ENCODE data around the gene COL21A1.

Gene COL21A1

DNA sequence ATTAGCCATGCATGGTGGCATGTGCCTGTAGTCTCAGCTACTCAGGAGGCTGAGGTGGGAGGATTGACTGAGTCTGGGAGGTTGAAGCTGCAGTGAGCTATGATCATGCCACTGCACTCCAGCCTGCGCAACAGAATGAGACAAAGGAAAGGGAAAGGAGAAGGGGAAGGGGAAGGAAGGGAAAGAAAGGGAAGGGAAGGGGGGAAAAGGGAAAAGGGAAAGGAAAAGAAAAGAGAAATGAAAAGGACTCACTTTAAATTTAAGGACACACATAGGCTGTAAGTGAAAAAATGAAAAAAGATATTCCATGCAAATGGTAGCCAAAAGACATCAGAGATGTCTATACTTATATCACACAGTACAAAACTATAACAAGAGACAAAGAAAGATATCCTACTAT lies 74.2 kb downstream of the COL21A1 start:
- no peak for DNase-seq

GRCh38 chr6:56172144-56172543 lies 75.2 kb downstream of the COL21A1 start:
- no peak for DNase-seq

DNA sequence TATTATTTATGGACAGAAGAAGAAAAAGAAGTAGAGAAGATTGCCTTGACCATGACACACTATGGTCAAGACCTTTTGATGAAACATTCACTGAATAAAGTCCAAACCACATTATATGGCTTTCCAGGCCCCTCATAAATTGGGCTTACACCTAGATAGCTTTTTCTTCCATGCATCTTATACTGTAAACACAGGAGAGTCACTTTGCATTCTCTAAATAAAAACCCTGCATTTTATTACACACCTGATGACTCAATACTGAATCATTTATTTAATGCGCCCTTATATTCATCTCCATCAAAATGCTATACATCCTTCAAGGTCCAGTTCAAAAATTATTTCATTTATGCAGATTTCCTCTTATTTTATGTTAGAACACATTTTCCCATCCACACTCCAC lies 78.0 kb downstream of the COL21A1 start:
- DNase-seq, result no peak

DNA sequence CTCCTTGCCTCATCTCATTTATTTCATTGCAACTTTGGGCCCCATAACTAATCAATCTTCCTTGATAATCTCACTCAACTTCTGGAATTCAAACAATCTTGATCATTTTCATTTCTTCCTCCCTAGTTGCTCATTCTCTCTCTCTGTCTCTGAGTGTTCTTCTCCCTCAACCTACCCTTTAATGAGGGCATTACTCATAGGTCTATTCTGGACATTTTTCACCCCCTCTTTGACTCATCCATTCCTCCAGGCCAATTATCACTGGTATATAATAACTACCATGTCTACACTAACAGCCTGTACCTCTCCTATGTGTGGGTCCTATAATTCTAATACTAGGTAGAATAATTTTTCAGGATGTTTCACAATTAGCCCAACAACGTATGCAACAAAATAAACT lies 78.8 kb downstream of the COL21A1 start:
- no peak for DNase-seq

GRCh38 chr6:56162081-56162480 lies 85.3 kb downstream of the COL21A1 start:
- no peak for DNase-seq

GRCh38 chr6:56160489-56160888 lies 86.9 kb downstream of the COL21A1 start:
- DNase-seq, result no peak

DNA sequence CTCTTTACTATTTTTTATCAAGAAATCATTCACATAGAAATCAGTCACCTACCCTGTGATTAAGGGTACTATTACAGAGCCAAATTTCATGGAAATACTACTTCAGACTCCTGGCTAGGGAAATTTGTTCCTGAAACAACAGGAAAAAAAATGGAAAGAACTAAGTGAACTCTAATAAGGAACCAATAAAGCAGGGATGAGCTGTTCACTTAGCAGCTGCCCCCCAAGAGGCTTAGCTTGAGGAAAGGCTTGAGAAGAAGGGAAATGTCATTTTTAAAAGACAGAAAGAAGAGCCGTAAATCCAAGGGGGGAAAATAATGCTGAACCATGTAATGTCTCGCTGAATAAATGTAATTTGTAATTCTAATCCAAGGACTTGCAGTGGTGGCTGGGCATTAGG lies 88.8 kb downstream of the COL21A1 start:
- no peak for DNase-seq

DNA sequence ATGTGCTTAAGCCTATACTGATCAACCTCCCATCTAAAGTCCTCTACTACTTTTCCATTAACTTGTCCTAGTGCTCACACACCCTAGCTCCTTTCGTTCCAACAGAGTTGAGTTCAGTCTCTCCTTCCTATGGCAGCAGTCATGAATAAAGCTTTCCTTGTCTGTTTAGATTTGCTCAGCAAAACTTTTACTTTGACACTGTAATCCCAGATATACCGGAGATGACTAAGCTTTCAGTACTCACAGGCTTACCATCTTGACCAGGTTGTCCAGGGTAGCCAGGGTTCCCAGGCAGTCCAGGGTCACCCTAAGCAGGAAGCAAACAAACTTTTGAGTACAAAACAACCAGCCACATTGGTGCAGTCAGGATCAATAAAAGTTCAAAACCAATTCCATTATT lies 90.7 kb downstream of the COL21A1 start:
- no peak for DNase-seq

DNA sequence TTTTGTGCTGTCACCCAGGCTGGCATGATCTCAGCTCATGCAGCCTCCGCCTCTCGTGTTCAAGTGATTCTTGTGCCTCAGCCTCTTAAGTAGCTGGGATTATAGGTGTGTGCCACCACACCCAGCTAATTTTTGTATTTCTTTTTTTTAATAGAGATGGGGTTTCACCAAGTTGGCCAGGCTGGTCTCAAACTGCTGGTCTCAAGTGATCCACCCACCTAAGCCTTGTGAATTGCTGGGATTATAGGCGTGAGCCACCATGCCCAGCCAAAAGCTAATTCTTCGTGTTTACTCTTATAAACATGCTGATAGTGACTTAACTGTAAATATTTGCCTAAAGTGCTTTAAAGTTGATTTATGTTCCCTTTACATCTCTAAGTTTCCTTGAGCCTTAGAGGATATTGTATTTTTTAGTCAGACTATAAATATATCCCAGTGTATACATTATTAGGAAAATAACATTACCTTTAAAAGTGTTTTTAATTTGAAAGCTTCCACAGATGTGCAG lies 91.7 kb downstream of the COL21A1 start:
- DNase-seq, result no peak

DNA sequence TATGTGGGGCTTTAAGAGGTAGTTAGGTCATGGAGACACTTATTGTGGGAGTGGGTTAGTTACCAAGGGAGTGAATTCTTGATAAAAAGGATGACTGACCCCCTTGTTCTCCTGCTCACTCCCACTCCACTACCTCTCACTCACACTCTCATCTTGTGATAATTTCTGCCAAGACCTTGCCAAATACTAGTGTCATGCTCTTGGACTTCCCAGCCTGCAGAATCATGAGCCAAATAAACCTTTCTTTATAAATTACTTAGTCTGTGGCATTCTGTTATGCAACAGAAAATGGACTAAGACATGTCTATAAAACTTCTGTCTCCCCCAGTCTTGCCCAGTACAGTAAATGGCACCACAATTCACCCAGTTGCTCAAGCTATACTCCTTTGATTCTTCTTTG lies 93.3 kb downstream of the COL21A1 start:
- DNase-seq, result no peak

DNA sequence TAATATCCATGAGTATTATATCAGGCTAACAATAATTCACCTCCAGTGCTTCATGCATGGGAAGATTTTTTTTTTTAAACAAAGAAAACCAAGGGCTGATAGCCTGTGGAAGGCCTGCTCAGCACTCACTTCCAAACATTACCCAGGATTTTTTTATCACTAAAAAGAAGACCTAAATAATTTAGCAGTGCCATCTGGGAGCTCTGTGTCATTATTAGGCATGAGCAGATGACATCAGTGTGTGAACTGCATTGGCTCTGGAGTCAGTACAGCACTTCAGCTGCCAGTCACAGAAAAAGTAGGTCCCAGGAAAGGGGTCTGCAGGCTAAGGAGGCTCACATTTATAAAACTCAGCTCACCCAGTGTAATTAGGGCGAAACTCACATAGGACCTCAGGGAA lies 94.8 kb downstream of the COL21A1 start:
- no peak for DNase-seq

- DNase-seq, result no peak
Observed at GRCh38 chr6:56151609-56152224, 95.7 kb downstream of the COL21A1 start.

DNA sequence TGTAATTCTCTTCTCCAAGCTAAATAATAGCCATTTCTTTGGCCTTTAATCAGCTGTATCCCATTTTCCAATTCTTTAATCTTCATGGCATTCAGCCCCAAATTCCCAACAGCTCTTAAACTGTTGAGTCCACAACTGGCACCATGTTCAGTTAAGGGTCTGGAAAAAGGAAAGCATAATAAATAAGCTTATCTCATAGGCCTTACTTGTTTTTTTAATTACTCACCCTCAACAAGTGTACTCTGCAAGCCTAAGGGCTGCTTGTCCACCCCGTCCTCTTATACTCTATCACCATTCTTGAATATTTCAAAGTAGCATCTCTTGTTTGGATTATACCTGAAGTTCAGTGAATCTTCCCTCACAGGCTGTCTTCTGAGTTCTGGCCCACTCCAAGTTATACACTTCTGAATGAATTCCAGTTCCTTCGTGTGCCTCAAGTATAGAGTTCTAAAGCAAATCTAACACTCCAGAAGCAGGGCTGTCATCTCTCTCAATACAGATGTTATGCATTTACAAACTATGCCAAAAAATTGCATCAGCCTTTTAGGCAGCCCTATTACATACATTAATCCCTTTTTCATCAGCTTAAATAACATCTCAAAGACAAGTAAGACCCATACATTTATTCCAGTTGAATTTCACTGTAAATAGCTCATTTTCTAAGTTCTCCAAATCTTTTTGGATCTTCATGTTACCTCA lies 98.7 kb downstream of the COL21A1 start:
- DNase-seq, result no peak

DNA sequence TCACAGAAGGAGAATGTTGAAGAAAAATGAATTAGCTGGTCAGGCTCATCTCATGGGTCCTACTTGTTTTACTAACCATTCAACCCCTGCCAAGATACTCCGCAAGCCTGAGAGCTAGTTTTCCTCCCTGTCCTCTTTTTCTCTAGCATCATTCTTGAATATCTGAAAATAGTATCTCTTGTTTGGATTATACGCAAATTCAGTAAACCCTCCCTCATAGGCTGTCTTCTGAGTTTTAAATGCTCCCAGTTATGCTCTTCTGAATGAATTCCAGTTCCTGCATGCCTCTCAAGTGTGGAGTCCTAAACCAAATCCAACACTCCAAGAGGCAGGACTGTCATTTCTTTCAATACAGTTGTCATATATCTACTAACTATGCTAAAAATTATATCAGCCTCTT lies 99.6 kb downstream of the COL21A1 start:
- DNase-seq, result no peak

GRCh38 chr6:56146086-56146485 lies 101.3 kb downstream of the COL21A1 start:
- no peak for DNase-seq

DNA sequence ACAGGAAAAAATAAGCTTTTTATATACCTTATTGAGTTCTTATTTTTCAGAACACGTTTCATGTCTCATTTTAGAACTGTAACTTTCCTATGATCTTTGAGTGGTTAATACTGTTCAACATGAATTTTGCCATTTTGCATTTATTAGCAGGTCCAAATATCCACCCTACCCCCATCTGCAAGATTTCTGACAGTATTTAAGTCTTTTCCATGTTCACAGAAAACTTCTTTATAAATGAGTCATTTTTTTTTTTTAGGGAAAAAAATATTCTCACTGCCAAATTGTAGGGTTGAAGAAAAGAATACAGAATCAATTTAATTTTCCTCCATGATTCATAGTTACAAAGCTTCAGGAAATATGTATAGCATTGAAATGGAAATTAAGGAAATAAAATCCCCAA lies 101.8 kb downstream of the COL21A1 start:
- no peak for DNase-seq

GRCh38 chr6:56144538-56145324 lies 102.6 kb downstream of the COL21A1 start:
- no peak for DNase-seq

- DNase-seq, result no peak
Observed at GRCh38 chr6:56143796-56144195, 103.6 kb downstream of the COL21A1 start.

DNA sequence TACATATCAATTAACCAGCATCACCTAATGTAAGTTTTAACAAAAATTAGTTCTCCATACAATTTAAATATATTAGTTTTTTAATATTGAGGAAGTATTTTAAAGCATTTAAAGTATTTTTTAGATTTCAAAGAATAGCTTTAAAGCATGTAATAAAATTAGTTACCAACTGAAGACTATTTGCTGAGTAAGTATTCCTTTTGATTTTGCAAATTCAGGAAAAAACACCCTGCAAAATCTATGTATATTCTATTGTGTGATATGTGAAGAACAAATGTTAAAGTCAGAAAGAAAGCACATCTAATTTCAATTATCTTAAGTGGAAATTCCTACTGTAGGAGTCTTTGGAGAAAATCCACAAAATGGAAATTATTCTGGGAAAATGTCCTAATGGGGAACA lies 107.3 kb downstream of the COL21A1 start:
- no peak for DNase-seq

DNA sequence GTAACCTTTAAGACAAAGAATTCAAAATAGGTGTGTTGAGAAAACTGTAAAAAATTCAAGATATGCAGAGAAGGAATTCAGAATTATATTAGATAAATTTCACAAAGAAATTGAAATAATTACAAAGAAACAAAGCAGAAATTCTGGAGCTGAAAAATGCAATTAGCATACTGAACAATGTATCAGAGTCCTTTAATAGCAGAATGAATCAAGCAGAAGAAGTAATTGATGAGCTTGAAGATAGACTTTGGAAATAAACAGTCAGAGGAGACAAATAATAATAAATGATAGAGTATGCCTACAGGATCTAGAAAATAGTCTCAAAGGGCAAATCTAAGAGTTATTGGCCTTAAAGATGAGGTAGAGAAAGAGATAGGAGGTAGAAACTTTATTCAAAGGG lies 131.7 kb downstream of the COL21A1 start:
- DNase-seq, result no peak

GRCh38 chr6:56109149-56109548 lies 138.2 kb downstream of the COL21A1 start:
- no peak for DNase-seq

DNA sequence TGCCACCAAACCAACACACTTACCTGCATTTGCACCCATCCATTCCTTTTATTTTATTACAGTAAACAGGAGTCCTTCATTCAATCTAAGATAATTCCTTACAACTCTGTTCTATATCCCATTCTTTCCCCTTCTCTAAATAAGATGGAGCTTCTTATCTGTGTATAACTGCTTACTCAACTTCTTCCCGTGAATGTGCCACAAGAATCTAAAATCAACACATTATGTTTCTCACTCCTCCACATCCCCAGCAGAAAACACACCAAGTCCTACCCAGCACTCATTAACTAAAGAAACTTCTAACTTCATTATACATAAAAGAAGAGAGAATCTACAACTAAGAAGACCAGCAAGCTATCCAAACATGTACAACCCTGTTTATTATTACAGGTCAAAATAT lies 141.1 kb downstream of the COL21A1 start:
- no peak for DNase-seq

- DNase-seq, result no peak
Observed at GRCh38 chr6:56104591-56104990, 142.8 kb downstream of the COL21A1 start.

- DNase-seq, result no peak
Observed at GRCh38 chr6:56102216-56102615, 145.2 kb downstream of the COL21A1 start.
